SK-N-SH (cell line): ENCODE measurements around the gene SPATA13. TPM values are rescaled to one million over a fixed set of nuclear protein-coding genes. Genes with fewer than 3 reads are reported as not detected.

Experiments
- CTCF ChIA-PET: fragments of 300-600, 350-600 bp; formaldehyde crosslinking; extraction: SDS; loops from one replicate; lab custom pipeline; 2021; lab: Yijun Ruan, JAX
- POLR2A ChIA-PET: fragments of 350-600 bp; sonication (Branson Sonifier 250); formaldehyde crosslinking; extraction: SDS; loops from one replicate; lab custom pipeline; 2020; ENCODE audit warnings: antibody characterized with exemption, inconsistent platforms; lab: Yijun Ruan, JAX
- DNase-seq: peaks from one replicate; pipeline ENCODE4 v3.0.0; 2012
- H2AFZ ChIP-seq: fragments of 200-600 bp; sonication (generic); 2 replicates; pipeline ENCODE4 v1.8.1; 2016; ENCODE audit warnings: antibody characterized with exemption, mild to moderate bottlenecking, low read depth
- H3F3A ChIP-seq: fragments of 200-600 bp; sonication (generic); replicated peaks from 2 replicates; pipeline ENCODE3; 2016; ENCODE audit warnings: antibody characterized with exemption, mild to moderate bottlenecking; ENCODE audit not compliant: insufficient read depth
- H3K27ac ChIP-seq, 2 experiments: fragments of 200-500 bp in 1 of 2; fragments of 200-600 bp in 1 of 2; sonication (Bioruptor generic) in 1 of 2; sonication (generic), shearing (Covaris generic) in 1 of 2; 2 replicates each; pipeline versions ENCODE4 v1.5.1 to v1.6.1; 2014 to 2016; ENCODE audit warnings: low read depth in 2 of 2, inconsistent platforms in 1 of 2, low read length in 1 of 2, mild to moderate bottlenecking in 1 of 2, mixed read lengths in 1 of 2
- H3K27me3 ChIP-seq: fragments of 200-600 bp; sonication (generic), shearing (Covaris generic); 2 replicates; pipeline ENCODE4 v1.6.1; 2016; ENCODE audit warnings: mixed run types; ENCODE audit not compliant: insufficient read depth
- H3K36me3 ChIP-seq, 2 experiments: fragments of 200-500 bp in 1 of 2; fragments of 200-600 bp in 1 of 2; sonication (Bioruptor generic) in 1 of 2; sonication (generic) in 1 of 2; replicated peaks in 1 of 2; 2 replicates each; pipeline versions ENCODE3 to v1.5.1; 2014 to 2016; ENCODE audit warnings: low read length in 1 of 2, mild to moderate bottlenecking in 1 of 2; ENCODE audit not compliant: insufficient read depth in 2 of 2, control insufficient read depth in 1 of 2
- H3K4me1 ChIP-seq, 2 experiments: fragments of 200-500 bp in 1 of 2; fragments of 200-600 bp in 1 of 2; sonication (Bioruptor generic) in 1 of 2; sonication (generic), shearing (Covaris generic) in 1 of 2; 2 replicates each; pipeline versions ENCODE4 v1.5.1 to v1.6.1; 2014 to 2016; ENCODE audit warnings: low read depth in 1 of 2, low read length in 1 of 2, mixed run types in 1 of 2; ENCODE audit not compliant: insufficient read depth in 2 of 2, control insufficient read depth in 1 of 2
- H3K4me2 ChIP-seq: fragments of 200-600 bp; sonication (generic), shearing (Covaris generic); 2 replicates; pipeline ENCODE4 v1.6.1; 2017; ENCODE audit warnings: mixed run types
- H3K4me3 ChIP-seq, 2 experiments: fragments of 200-500 bp in 1 of 2; fragments of 200-600 bp in 1 of 2; sonication (Bioruptor generic) in 1 of 2; sonication (generic), shearing (Covaris generic) in 1 of 2; 2 replicates each; pipeline versions ENCODE4 v1.5.1 to v1.8.1; 2014 to 2016; ENCODE audit warnings: low read depth in 2 of 2, inconsistent platforms in 1 of 2, low read length in 1 of 2, mild to moderate bottlenecking in 1 of 2, mixed read lengths in 1 of 2, moderate library complexity in 1 of 2
- H3K79me2 ChIP-seq: fragments of 200-600 bp; sonication (generic); 2 replicates; pipeline ENCODE4 v1.8.1; 2017; ENCODE audit warnings: mild to moderate bottlenecking; ENCODE audit not compliant: insufficient read depth
- H3K9ac ChIP-seq: fragments of 200-600 bp; sonication (generic); 2 replicates; pipeline ENCODE4 v1.6.1; 2017; ENCODE audit warnings: mixed run types
- H3K9me2 ChIP-seq: fragments of 200-600 bp; sonication (generic); 2 replicates; pipeline ENCODE4 v1.6.1; 2017; ENCODE audit warnings: mixed run types
- H3K9me3 ChIP-seq: fragments of 200-600 bp; sonication (generic); 2 replicates; pipeline ENCODE4 v1.6.1; 2017; ENCODE audit warnings: mixed run types, mild to moderate bottlenecking, moderate library complexity
- H4K20me1 ChIP-seq: fragments of 200-600 bp; sonication (generic); 2 replicates; pipeline ENCODE4 v1.6.1; 2017; ENCODE audit warnings: mild to moderate bottlenecking, mixed run types; ENCODE audit not compliant: insufficient read depth
- CHD2 ChIP-seq: fragments of 150-350 bp; IDR thresholded peaks from 2 replicates; pipeline ENCODE4 v1.6.1; 2018; ENCODE audit warnings: low read length; ENCODE audit not compliant: partially characterized antibody
- ELF1 ChIP-seq: IDR thresholded peaks from 2 replicates; pipeline ENCODE4 v1.4.0; 2012
- EP300 ChIP-seq, 2 experiments: IDR thresholded peaks; 2 replicates each; pipeline versions ENCODE4 v1.4.0 to v1.6.1; 2012; ENCODE audit warnings: borderline replicate concordance in 1 of 2, low read depth in 1 of 2, low read length in 1 of 2
- FOXJ3 ChIP-seq: sonication (generic); formaldehyde crosslinking; IDR thresholded peaks from 2 replicates; pipeline ENCODE4 v1.5.1; 2020; ENCODE audit warnings: mild to moderate bottlenecking, missing genetic modification reagents
- FOXM1 ChIP-seq: IDR thresholded peaks from 2 replicates; pipeline ENCODE4 v1.4.0; 2012; ENCODE audit warnings: low read depth, mild to moderate bottlenecking
- GABPA ChIP-seq: IDR thresholded peaks from 2 replicates; pipeline ENCODE4 v1.4.0; 2012; ENCODE audit warnings: low read depth, mild to moderate bottlenecking
- GATA2 ChIP-seq: sonication (generic); formaldehyde crosslinking; IDR thresholded peaks from 2 replicates; pipeline ENCODE4 v1.5.0; 2020; ENCODE audit warnings: mild to moderate bottlenecking, missing genetic modification reagents
- JUND ChIP-seq: IDR thresholded peaks from 2 replicates; pipeline ENCODE4 v1.4.0; 2012
- MAX ChIP-seq: IDR thresholded peaks from 2 replicates; pipeline ENCODE4 v1.4.0; 2012; ENCODE audit warnings: low read depth
- NFIC ChIP-seq: IDR thresholded peaks from 2 replicates; pipeline ENCODE4 v1.4.0; 2012; ENCODE audit warnings: borderline replicate concordance
- NRF1 ChIP-seq: IDR thresholded peaks from 2 replicates; pipeline ENCODE4 v1.6.1; 2012; ENCODE audit warnings: low read depth, mild to moderate bottlenecking, low read length
- POLR2AphosphoS5 ChIP-seq: IDR thresholded peaks from 2 replicates; pipeline ENCODE4 v1.6.1; 2012; ENCODE audit warnings: low read depth, low read length
- RCOR1 ChIP-seq: fragments of 150-350 bp; IDR thresholded peaks from 2 replicates; pipeline ENCODE4 v1.6.1; 2017; ENCODE audit warnings: antibody characterized with exemption, low read length
- SMC3 ChIP-seq: IDR thresholded peaks from 2 replicates; pipeline ENCODE4 v1.6.1; 2012; ENCODE audit warnings: low read depth, low read length, improper control_type of control experiment
- TAF1 ChIP-seq: IDR thresholded peaks from 2 replicates; pipeline ENCODE4 v1.6.1; 2012; ENCODE audit warnings: low read depth, mild to moderate bottlenecking, low read length, moderate library complexity, borderline replicate concordance
- USF2 ChIP-seq: fragments of 150-350 bp; IDR thresholded peaks from 2 replicates; pipeline ENCODE4 v1.6.1; 2017; ENCODE audit warnings: antibody characterized with exemption, low read length, low read depth, borderline replicate concordance
- YY1 ChIP-seq: IDR thresholded peaks from 2 replicates; pipeline ENCODE4 v1.4.0; 2012; ENCODE audit warnings: low read depth, mild to moderate bottlenecking
- WGBS: methylation state at CpG from one replicate; pipeline ENCODE4 v1.1.6; 2017; ENCODE audit warnings: low lambda C conversion rate; 5-methylcytosine and 5-hydroxymethylcytosine counted together
- polyA plus RNA-seq, 3 experiments: library from polyadenylated mRNA; depleted of rRNA; stranded (reverse); fragments of >200 nt; gene quantifications; 2 replicates each; pipeline ENCODE4 v1.2.3, GENCODE V29; 2012
- TF ChIP-seq, protein P1 (sequence below): fragments of 200-600 bp; sonication (generic); IDR thresholded peaks from 2 replicates; pipeline ENCODE4 v1.6.1; 2017; ENCODE audit warnings: antibody characterized with exemption, mild to moderate bottlenecking, moderate library complexity
- TF ChIP-seq, protein P2 (sequence below): IDR thresholded peaks from 2 replicates; pipeline ENCODE4 v1.6.1; 2012; ENCODE audit warnings: mild to moderate bottlenecking, low read depth, low read length, moderate library complexity
- TF ChIP-seq, protein P3 (sequence below): IDR thresholded peaks from 2 replicates; pipeline ENCODE4; 2012

SPATA13 gene
- polyA plus RNA-seq, 1 of the 3 experiments (the other 2 are of a cell fraction) = 4.3 TPM

DNA sequence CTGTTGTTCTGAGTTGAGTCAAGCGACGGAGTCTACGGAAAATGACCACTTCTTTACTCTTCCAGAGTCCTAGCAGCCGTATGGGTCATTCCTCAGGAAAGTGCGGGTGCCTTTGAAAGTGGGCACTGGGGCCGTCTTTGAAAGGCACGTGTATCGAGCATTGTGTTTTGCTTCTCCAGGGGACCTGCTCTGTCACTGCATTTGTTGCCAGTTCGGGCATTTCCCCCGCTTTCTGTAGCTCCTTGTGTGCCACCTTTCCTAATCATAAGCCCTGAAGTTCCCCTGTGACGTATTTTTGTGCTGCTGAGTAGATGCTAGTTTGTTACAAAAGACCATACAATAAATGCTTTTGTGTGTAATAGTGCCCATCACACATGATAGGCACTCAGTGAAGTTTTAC, 24.4 kb downstream of the SPATA13 start:
- no peaks in the 10 kb centered on the region for H3K36me3 ChIP-seq
- no peak for DNase-seq
- TF ChIP-seq MAX (no peak), GATA2 (CRISPR knock-in tag) (no peak), NFIC (no peak), NRF1 (no peak), FOXJ3 (no peak), EP300 (IDR thresholded peaks at IDR 0.05; ENCODE audit: borderline replicate concordance in 1 of 2, low read depth in 1 of 2, low read length in 1 of 2) (no peak), JUND (no peak), TAF1 (no peak), FOXM1 (no peak)
- TF ChIP-seq, protein P1, sequence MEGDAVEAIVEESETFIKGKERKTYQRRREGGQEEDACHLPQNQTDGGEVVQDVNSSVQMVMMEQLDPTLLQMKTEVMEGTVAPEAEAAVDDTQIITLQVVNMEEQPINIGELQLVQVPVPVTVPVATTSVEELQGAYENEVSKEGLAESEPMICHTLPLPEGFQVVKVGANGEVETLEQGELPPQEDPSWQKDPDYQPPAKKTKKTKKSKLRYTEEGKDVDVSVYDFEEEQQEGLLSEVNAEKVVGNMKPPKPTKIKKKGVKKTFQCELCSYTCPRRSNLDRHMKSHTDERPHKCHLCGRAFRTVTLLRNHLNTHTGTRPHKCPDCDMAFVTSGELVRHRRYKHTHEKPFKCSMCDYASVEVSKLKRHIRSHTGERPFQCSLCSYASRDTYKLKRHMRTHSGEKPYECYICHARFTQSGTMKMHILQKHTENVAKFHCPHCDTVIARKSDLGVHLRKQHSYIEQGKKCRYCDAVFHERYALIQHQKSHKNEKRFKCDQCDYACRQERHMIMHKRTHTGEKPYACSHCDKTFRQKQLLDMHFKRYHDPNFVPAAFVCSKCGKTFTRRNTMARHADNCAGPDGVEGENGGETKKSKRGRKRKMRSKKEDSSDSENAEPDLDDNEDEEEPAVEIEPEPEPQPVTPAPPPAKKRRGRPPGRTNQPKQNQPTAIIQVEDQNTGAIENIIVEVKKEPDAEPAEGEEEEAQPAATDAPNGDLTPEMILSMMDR = no peak
- TF ChIP-seq, protein P2, sequence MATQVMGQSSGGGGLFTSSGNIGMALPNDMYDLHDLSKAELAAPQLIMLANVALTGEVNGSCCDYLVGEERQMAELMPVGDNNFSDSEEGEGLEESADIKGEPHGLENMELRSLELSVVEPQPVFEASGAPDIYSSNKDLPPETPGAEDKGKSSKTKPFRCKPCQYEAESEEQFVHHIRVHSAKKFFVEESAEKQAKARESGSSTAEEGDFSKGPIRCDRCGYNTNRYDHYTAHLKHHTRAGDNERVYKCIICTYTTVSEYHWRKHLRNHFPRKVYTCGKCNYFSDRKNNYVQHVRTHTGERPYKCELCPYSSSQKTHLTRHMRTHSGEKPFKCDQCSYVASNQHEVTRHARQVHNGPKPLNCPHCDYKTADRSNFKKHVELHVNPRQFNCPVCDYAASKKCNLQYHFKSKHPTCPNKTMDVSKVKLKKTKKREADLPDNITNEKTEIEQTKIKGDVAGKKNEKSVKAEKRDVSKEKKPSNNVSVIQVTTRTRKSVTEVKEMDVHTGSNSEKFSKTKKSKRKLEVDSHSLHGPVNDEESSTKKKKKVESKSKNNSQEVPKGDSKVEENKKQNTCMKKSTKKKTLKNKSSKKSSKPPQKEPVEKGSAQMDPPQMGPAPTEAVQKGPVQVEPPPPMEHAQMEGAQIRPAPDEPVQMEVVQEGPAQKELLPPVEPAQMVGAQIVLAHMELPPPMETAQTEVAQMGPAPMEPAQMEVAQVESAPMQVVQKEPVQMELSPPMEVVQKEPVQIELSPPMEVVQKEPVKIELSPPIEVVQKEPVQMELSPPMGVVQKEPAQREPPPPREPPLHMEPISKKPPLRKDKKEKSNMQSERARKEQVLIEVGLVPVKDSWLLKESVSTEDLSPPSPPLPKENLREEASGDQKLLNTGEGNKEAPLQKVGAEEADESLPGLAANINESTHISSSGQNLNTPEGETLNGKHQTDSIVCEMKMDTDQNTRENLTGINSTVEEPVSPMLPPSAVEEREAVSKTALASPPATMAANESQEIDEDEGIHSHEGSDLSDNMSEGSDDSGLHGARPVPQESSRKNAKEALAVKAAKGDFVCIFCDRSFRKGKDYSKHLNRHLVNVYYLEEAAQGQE = no peak
- H3F3A ChIP-seq = no peaks in the 10 kb centered on the region
- no peaks in the 10 kb centered on the region for H3K27me3 ChIP-seq
- no peaks in the 10 kb centered on the region for H3K79me2 ChIP-seq
- H3K9me2 ChIP-seq = no peaks in the 10 kb centered on the region
- H3K27ac ChIP-seq = no peak overlapping the region
- 91% methylated on average over 11 of the region's 11 CpGs for WGBS
- H4K20me1 ChIP-seq = no peaks in the 10 kb centered on the region
- H3K4me2 ChIP-seq = no peak overlapping the region
- ChIA-PET CTCF (no interaction called here), POLR2A (no interaction called here)
- no peaks in the 10 kb centered on the region for H3K9me3 ChIP-seq
- 0 out of 4 replicates have a peak, but pooled peaks cover 0 to 5% of the 10 kb centered on the region in 2 experiments for H3K4me1 ChIP-seq
- H3K9ac ChIP-seq = no peak overlapping the region
- no peak overlapping the region for H3K4me3 ChIP-seq
- H2AFZ ChIP-seq = no peak overlapping the region

DNA sequence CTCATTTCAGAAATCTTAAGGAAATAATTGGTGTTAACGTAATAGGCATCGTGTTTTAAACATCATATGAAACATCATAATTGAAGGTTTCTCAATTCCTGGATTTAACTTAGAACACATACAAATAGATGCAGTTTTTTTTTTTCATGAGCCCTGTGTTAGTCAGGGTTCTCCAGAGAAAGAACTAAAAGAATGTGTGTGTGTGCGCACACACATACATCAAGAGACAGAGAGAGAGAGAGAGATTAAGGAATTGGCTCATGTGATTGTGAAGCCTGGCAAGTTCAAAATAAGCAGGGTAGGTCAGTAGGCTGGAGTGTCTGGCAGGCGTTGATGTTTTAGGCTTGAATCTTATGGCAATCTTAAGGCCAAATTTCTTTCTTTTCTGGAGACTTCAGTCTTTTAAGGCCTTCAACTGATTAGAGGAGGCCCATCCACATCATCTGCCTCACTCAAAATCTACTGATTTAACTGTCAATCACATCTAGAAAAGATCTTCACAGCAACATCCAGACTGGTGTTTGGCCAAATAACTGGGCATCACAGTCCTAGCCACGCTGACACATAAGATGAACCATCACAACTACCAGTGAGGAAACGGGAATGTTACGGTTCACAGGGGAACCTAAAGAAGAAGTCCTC, 25.2 kb downstream of the SPATA13 start:
- no peak for DNase-seq
- WGBS = 95% methylated on average over 7 of the region's 7 CpGs
- no peak overlapping the region for H3K4me2 ChIP-seq
- no peak overlapping the region for H3K27ac ChIP-seq
- no peaks in the 10 kb centered on the region for H3K27me3 ChIP-seq
- no peak overlapping the region for H2AFZ ChIP-seq
- no peaks in the 10 kb centered on the region for H3F3A ChIP-seq
- ChIA-PET CTCF (no interaction called here), POLR2A (no interaction called here)
- H3K79me2 ChIP-seq = no peaks in the 10 kb centered on the region
- H3K9ac ChIP-seq = no peak overlapping the region
- H3K9me3 ChIP-seq = no peaks in the 10 kb centered on the region
- H3K4me3 ChIP-seq = no peak overlapping the region
- H3K36me3 ChIP-seq = no peaks in the 10 kb centered on the region
- H4K20me1 ChIP-seq = no peaks in the 10 kb centered on the region
- H3K4me1 ChIP-seq = 0 out of 4 replicates have a peak, but pooled peaks cover 0 to 4% of the 10 kb centered on the region in 2 experiments
- no peaks in the 10 kb centered on the region for H3K9me2 ChIP-seq
- TF ChIP-seq SMC3 (no peak), ELF1 (no peak), POLR2AphosphoS5 (no peak), USF2 (no peak), JUND (no peak), CHD2 (no peak), RCOR1 (no peak), GATA2 (CRISPR knock-in tag) (no peak), FOXM1 (no peak), GABPA (no peak), YY1 (no peak)
- TF ChIP-seq, protein P3, sequence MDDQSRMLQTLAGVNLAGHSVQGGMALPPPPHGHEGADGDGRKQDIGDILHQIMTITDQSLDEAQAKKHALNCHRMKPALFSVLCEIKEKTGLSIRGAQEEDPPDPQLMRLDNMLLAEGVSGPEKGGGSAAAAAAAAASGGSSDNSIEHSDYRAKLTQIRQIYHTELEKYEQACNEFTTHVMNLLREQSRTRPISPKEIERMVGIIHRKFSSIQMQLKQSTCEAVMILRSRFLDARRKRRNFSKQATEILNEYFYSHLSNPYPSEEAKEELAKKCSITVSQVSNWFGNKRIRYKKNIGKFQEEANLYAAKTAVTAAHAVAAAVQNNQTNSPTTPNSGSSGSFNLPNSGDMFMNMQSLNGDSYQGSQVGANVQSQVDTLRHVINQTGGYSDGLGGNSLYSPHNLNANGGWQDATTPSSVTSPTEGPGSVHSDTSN = no peak
